Measurements from ENCODE around the gene DACT3.

DACT3 gene

DNA sequence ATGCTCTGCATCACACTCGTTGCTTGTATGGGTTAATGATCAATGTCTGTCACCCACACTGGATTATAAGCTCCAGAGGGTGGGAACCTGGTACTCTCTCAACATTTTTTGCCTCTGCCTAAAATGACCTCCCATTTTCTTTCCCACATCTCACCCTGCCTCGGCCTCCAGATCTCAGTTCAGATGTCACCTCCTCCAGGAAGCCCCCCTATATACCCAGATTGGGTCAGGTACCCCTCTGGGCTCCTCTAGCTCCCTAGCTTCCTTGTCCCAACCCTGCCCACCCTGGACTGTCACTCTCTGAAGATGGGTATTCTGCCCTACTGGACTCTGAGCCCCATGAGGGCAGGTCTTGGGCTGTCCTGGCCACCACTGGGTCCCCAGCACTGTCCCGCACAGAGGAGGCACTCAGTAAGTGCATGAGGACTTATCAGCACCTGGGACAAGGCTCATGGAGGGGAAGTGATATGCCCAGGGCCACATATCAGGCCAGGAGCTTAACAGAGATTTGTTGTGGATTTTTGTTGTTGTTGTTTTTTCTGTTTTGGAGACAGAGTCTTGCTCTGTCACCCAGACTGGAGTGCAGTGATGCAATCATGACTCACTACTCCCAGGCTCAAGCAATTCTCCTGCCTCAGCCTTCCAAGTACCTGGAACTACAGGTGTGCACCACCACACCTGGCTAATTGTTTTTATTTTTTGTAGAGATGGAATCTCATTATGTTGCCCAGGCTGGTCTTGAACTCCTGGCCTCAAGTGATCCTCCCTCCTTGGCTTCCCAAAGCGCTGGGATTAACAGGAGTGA lies 32.1 kb upstream of the DACT3 start:
- TF ChIP-seq, protein P1, sequence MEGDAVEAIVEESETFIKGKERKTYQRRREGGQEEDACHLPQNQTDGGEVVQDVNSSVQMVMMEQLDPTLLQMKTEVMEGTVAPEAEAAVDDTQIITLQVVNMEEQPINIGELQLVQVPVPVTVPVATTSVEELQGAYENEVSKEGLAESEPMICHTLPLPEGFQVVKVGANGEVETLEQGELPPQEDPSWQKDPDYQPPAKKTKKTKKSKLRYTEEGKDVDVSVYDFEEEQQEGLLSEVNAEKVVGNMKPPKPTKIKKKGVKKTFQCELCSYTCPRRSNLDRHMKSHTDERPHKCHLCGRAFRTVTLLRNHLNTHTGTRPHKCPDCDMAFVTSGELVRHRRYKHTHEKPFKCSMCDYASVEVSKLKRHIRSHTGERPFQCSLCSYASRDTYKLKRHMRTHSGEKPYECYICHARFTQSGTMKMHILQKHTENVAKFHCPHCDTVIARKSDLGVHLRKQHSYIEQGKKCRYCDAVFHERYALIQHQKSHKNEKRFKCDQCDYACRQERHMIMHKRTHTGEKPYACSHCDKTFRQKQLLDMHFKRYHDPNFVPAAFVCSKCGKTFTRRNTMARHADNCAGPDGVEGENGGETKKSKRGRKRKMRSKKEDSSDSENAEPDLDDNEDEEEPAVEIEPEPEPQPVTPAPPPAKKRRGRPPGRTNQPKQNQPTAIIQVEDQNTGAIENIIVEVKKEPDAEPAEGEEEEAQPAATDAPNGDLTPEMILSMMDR (IDR thresholded peaks at IDR 0.05) = no peak
- Histone ChIP-seq H3K4me1 (peaks cover 0 to 13% (median 5%) of the 10 kb centered on the region in 4 donors), H3K9me3 (no peaks in the 10 kb centered on the region), H3K36me3 (peaks cover 69 to 99% (median 90%) of the 10 kb centered on the region in 3 donors), H3K27ac (no peak overlapping the region), H3K4me3 (no peak overlapping the region), H3K27me3 (no peaks in the 10 kb centered on the region)
- no peak for DNase-seq
- intact Hi-C loops (cut with DNase I; ENCODE audit: low total_unique reads) = no loop called here

DNA sequence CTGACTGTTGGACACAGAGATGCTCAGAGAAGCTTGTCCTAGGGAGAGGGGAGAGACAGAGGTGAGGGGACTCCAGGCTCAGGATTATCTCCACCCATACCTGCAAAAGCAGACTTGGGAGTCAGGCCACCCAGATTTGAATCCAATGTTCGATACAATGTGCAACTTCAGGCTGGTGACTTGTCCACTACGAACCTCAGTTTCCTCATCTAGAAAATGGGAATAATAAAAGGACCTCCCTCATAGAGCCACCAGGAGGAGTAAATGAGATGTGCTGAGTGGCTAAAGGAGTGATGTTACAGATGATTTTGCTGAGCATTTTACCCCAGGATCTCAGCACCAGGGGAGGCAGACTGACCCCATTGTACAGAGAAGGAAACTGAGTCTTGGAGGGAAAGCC lies 31.0 kb upstream of the DACT3 start:
- H3K9me3 ChIP-seq = no peaks in the 10 kb centered on the region
- peaks cover 0 to 2% (median 0%) of the 10 kb centered on the region in 4 donors for H3K4me1 ChIP-seq
- TF ChIP-seq, protein P1 (IDR thresholded peaks at IDR 0.05) = no peak
- H3K4me3 ChIP-seq = no peak overlapping the region
- no peak for DNase-seq
- H3K27me3 ChIP-seq = no peaks in the 10 kb centered on the region
- no peak overlapping the region for H3K27ac ChIP-seq
- intact Hi-C loops (cut with DNase I; ENCODE audit: low total_unique reads) = no loop called here
- peaks cover 80 to 100% (median 97%) of the 10 kb centered on the region in 3 donors for H3K36me3 ChIP-seq

DNA sequence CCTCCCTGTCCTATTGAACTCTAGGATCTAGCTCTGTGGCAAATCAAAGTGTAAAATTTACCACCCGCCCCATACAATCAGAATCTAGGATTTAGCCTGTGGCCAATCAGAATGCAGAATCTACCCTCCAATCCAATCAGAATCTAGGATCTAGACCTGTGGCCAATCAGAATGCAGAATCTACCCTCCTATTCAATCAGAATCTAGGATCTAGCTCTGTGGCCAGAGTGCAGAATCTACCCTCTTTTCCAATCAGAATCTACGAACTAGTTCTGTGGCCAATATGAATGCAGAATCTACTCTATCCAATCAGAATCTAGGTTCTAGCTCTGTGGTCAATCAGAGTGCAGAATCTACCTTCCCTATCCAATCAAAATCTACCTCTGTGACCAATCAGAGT lies 30.1 kb upstream of the DACT3 start:
- no peaks in the 10 kb centered on the region for H3K4me1 ChIP-seq
- no peaks in the 10 kb centered on the region for H3K9me3 ChIP-seq
- no peak for DNase-seq
- no peak overlapping the region for H3K27ac ChIP-seq
- peaks cover 84 to 100% (median 96%) of the 10 kb centered on the region in 3 donors for H3K36me3 ChIP-seq
- no peaks in the 10 kb centered on the region for H3K27me3 ChIP-seq
- intact Hi-C loops (cut with DNase I; ENCODE audit: low total_unique reads) = no loop called here
- TF ChIP-seq, protein P1 (IDR thresholded peaks at IDR 0.05) = no peak
- no peak overlapping the region for H3K4me3 ChIP-seq

DNA sequence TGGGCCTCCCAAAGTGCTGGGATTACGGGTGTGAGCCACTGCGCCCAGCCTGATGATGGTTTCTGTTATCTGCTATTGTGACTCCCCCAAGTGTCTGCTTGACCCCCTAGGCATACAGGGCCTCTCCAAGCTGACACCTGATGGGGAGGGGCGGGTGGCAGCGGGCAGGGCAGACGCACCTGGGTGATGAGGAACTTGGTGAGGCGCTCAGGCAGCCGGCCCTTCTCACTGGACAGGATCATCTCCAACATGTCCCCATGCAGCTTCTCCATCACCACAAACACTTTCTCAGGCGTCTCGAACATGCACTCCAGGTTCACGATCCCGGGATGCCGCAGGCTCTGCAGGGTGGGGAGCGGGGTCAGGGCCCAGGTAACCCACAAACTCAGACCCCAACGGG lies 28.4 kb upstream of the DACT3 start:
- Histone ChIP-seq H3K27me3 (no peaks in the 10 kb centered on the region), H3K4me3 (no peak overlapping the region), H3K9me3 (no peaks in the 10 kb centered on the region), H3K27ac (no peak overlapping the region), H3K36me3 (peaks cover 87 to 100% (median 97%) of the 10 kb centered on the region in 3 donors), H3K4me1 (no peaks in the 10 kb centered on the region)
- no peak for DNase-seq
- TF ChIP-seq, protein P1 (IDR thresholded peaks at IDR 0.05) = no peak
- intact Hi-C loops (cut with DNase I; ENCODE audit: low total_unique reads) = no loop called here

DNA sequence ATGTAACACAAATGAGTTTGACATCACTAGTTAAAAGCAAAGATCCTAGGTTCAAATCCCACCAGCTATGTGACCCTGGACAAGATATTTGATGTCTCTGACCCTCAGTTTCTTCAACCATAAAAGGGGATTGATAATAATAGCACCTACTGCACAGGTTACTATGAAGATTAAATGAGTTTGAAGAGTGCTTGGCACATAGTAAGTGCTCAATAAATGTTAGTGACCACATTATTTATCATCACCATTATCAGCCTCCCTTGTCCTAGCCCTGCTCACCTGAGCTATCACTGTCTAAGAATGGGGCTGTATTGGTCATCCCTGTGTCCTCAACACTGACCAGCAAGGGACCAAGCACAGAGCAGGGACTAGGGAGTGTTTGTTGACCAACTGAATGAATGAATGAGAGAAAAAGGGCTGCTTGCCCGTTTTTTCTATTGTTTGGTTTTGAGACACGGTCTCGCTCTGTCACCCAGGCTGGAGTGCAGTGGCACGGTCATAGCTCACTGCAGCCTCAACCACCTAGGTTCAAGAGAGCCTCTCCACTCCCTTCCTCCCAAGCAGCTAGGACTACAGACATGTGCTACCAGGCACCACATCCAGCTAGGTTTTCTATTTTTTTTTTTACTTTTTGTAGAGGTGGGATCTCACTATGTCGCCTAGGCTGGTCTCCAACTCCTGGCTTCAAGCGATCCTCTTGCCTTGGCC lies 26.6 kb upstream of the DACT3 start:
- no peak for DNase-seq
- Histone ChIP-seq H3K4me3 (no peak overlapping the region), H3K4me1 (no peaks in the 10 kb centered on the region), H3K9me3 (no peaks in the 10 kb centered on the region), H3K27ac (no peak overlapping the region), H3K27me3 (no peaks in the 10 kb centered on the region), H3K36me3 (peaks cover 73 to 100% (median 89%) of the 10 kb centered on the region in 3 donors)
- intact Hi-C loops (cut with DNase I; ENCODE audit: low total_unique reads) = no loop called here
- TF ChIP-seq, protein P1 (IDR thresholded peaks at IDR 0.05) = no peak

Measured in tibial artery (tissue), 4 donors.